GM18499 (cell line): ENCODE results near the gene RPS6KA4.

ENCODE experiments used
- ATAC-seq: cut with Tn5 transposase; IDR thresholded peaks from one replicate; pipeline ENCODE4 v1.9.1; 2021; ENCODE audit warnings: moderate number of reproducible peaks; ENCODE audit not compliant: insufficient read depth, unreplicated experiment

RPS6KA4 gene

GRCh38 chr11:64324692-64325469, 34.1 kb upstream of the RPS6KA4 start:
- no peak for ATAC-seq

DNA sequence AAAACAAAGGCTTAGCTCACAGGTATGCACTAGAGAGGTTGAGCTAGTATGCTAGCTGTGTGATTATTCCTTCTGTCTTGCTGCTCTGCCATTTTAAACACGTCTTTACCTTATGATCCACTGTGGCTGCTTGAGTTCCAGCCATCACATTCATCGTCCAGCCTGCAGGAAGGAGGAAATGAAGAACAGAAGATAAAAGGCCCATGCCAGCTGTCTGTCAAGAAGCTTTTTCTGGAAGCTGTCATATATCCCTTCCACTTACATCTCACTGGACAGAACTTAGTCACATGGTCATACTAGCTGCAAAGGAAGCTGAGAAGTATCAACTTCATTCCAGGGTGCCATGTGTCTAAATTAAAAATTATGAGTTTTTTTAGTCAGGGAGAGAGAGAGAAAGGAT, 31.6 kb upstream of the RPS6KA4 start:
- no peak for ATAC-seq

DNA sequence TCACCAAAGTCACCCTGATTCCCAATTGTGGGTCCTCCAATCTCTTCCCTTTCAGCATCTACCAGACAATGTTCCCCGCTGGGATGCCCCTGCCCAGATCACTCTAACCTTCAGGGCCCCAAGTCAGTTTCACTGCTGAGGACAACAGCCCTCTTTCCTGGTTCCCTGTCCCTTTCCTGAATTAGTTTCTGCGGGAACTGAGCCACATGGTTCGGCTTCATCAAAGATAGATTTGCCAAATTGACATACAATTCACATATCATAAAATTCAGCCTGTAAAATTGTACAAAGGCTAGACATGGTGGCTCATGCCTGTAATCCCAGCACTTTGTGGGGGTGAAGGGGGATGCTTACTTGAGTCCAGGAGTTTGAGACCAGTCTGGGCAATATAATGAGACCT, 31.0 kb upstream of the RPS6KA4 start:
- no peak for ATAC-seq

DNA sequence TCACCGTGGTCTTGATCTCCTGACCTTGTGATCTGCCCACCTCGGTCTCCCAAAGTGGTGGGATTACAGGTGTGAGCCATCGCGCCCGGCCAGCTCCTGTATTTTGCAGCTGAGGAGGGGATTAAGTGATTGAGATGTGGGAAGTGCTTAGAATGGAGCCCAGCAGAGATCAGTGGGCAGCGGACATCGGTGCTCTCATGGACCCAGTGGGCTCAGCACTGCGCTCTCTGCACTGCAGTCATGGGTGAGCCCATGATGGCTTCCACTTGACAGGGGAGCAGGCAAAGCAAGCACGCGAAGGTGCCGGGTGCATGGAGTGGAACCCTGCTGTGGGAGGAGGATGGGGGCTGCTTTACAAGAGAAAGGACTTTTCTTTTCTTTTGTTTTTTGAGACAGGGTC, 28.1 kb upstream of the RPS6KA4 start:
- ATAC-seq = no peak

GRCh38 chr11:64331569-64332371, 27.2 kb upstream of the RPS6KA4 start:
- ATAC-seq = no peak

- no peak for ATAC-seq
Observed at GRCh38 chr11:64333556-64333955, 25.4 kb upstream of the RPS6KA4 start.

GRCh38 chr11:64334764-64335735, 23.9 kb upstream of the RPS6KA4 start:
- peak; percentile 76 for ATAC-seq

- ATAC-seq = no peak
Observed at GRCh38 chr11:64337538-64338249, 21.3 kb upstream of the RPS6KA4 start.

GRCh38 chr11:64338716-64339115, 20.2 kb upstream of the RPS6KA4 start:
- no peak for ATAC-seq

DNA sequence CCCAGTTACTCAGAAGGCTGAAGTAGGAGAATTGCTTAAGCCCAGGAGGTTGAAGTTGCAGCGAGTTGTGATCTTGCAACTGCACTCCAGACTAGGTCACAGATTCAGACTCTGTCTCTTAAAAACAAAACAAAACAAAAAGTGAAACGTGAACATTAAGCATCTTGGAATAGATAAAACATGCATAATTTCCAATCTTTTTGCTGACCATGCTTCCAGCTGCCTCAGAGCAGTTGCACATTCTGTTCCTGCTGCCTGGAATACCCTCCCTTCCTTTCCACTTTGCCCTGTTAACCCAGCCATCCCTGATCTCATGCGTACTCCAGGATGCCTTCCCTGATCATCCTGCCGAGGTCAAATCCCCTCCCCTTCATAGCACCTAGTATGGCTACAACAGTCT, 19.7 kb upstream of the RPS6KA4 start:
- no peak for ATAC-seq

GRCh38 chr11:64339754-64340408, 19.1 kb upstream of the RPS6KA4 start, which contains the start of gene CCDC88B:
Gene CCDC88B, plus strand, starts transcription at chr11:64340204. Its CDS starts 63 bp downstream, at chr11:64340267.
- ATAC-seq = no peak

- no peak for ATAC-seq
Observed at GRCh38 chr11:64340671-64341335, 18.2 kb upstream of the RPS6KA4 start.

- ATAC-seq = no peak
Observed at GRCh38 chr11:64341429-64341828, 17.5 kb upstream of the RPS6KA4 start.

- ATAC-seq = no peak
Observed at GRCh38 chr11:64341851-64342791, 16.8 kb upstream of the RPS6KA4 start.

GRCh38 chr11:64342869-64343745, 15.9 kb upstream of the RPS6KA4 start:
- ATAC-seq = no peak

DNA sequence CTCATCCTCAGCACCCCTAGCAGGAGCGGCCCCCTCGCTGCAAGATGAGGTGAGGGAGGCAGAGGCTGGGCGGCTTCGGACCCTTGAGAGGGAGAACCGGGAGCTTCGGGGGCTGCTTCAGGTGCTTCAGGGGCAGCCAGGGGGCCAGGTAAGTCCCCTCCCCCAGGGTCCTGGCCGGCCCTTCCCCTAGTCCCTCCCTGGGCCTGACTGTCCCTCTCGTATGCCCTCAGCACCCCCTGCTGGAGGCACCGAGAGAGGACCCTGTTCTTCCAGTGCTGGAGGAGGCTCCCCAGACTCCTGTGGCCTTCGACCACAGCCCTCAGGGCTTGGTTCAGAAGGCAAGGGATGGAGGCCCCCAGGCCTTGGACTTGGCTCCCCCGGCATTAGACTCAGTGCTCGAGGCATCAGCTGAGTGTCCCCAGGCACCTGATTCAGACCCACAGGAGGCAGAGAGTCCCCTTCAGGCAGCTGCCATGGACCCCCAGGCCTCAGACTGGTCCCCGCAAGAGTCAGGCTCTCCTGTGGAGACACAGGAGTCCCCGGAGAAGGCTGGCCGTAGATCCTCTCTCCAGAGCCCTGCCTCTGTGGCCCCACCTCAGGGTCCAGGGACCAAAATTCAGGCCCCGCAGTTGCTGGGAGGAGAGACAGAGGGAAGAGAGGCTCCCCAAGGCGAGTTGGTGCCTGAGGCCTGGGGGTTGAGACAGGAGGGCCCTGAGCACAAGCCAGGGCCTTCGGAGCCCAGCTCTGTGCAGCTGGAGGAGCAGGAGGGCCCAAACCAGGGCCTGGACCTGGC, 15.0 kb upstream of the RPS6KA4 start:
- ATAC-seq = no peak
